Peyer's patch (tissue), 4 donors: ENCODE results near the gene SEMA4D.

Experiments
- POLR2A ChIP-seq, 2 donors: fragments of 450-650 bp; IDR thresholded peaks; one replicate each; pipeline ENCODE4 v1.5.1; 2017; ENCODE audit warnings: antibody characterized with exemption in 2 of 2, mild to moderate bottlenecking in 2 of 2, moderate library complexity in 2 of 2
- TF ChIP-seq, protein P1 (sequence below), 6 experiments: fragments of 450-650 bp in 4 of 6; fragments of 200-600 bp in 2 of 6; sonication (generic) in 1 of 6; IDR thresholded peaks; one replicate each; pipeline ENCODE4 v1.5.1; 2017 to 2019; ENCODE audit warnings: antibody characterized with exemption in 6 of 6, mild to moderate bottlenecking in 3 of 6, moderate library complexity in 1 of 6

DNA sequence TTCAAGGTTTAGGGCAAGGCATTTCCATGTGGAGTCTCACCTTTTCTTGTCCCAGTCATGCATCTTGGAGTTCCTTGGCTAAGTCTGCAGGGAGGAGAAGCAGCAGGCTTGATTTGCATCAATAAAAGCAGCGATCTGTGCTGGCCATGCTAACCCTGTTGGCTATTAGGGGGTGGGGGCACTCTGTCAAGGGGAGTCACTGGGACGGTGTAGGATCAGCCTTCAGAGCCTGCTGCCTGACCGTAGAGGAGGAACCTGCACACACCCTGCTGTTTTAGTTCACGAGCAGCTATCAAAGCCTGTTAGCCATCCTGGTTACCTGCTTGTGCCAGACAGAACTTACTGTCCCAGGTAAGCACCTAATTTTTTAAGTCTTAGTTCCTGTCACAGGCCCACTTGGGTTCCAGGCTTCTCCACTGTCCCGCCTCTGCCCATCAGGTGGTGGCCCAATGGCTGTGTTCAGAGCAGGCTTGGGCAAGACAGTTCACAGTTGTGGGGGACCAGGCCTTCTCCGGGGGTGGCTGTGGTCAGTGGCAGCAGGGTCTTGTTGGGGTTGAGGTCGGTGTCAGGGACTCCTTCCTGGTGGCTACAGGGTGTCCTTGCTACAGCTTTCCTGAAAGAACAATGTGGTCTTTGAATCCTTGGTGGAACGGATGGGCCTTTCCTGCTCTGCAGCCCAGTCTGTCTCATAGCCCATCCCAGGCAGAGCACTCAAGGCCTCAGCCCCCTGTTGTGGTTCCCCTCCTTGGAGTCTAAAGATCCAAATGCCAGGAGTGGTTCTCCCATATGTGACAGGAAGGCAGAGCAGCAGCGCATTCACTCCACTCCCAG lies 135.9 kb downstream of the SEMA4D start:
- no peak for TF ChIP-seq POLR2A (IDR thresholded peaks at IDR 0.05)
- TF ChIP-seq, protein P1, sequence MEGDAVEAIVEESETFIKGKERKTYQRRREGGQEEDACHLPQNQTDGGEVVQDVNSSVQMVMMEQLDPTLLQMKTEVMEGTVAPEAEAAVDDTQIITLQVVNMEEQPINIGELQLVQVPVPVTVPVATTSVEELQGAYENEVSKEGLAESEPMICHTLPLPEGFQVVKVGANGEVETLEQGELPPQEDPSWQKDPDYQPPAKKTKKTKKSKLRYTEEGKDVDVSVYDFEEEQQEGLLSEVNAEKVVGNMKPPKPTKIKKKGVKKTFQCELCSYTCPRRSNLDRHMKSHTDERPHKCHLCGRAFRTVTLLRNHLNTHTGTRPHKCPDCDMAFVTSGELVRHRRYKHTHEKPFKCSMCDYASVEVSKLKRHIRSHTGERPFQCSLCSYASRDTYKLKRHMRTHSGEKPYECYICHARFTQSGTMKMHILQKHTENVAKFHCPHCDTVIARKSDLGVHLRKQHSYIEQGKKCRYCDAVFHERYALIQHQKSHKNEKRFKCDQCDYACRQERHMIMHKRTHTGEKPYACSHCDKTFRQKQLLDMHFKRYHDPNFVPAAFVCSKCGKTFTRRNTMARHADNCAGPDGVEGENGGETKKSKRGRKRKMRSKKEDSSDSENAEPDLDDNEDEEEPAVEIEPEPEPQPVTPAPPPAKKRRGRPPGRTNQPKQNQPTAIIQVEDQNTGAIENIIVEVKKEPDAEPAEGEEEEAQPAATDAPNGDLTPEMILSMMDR (IDR thresholded peaks at IDR 0.05), result no peak
